ENCODE measurements around the gene PJVK. TPM values are rescaled to one million over a fixed set of nuclear protein-coding genes. Genes with fewer than 3 reads are reported as not detected.

PJVK gene
- total and polyA plus RNA-seq, 2 donors (not counting 3 experiments of a cell fraction or from before 2014, with no cell fraction given): 1.3 to 1.4 TPM

- no peak overlapping the region for H3K27ac ChIP-seq (ENCODE audit: insufficient read depth, low read depth, low read length)
- no peaks in the 10 kb centered on the region for H3K79me2 ChIP-seq (ENCODE audit: control insufficient read depth, insufficient read depth, low read length)
- POLR2A ChIA-PET: no interaction called here
- dilution Hi-C loops (cut with MboI; ENCODE audit: extremely low pct_ligation_motif_present, low sequenced_read_pairs) (no loop called here), intact Hi-C loops (cut with micrococcal nuclease) (no loop called here)
- peaks cover 7 to 16% of the 10 kb centered on the region in 2 experiments for H3K36me3 ChIP-seq (ENCODE audit: control insufficient read depth in 2 of 2, extremely low read depth in 1 of 2, insufficient read depth in 2 of 2, low read length in 2 of 2)
- FAIRE-seq: no peak
- H3K4me2 ChIP-seq (ENCODE audit: insufficient read depth, low read length): no peak overlapping the region
- no peaks in the 10 kb centered on the region for H3K9me1 ChIP-seq (replicated peaks; ENCODE audit: control insufficient read depth, extremely low read depth, insufficient read depth, low read length)
- no peaks in the 10 kb centered on the region for H3K27me3 ChIP-seq (ENCODE audit: control insufficient read depth in 2 of 2, insufficient read depth in 2 of 2, low read length in 2 of 2)
- TF ChIP-seq CTCF (IDR thresholded peaks at IDR 0.05; ENCODE audit: extremely low read depth in 1 of 2, insufficient read depth in 1 of 2, low read depth in 1 of 2, low read length in 2 of 2) (no peak), JUN (IDR thresholded peaks at IDR 0.05; ENCODE audit: borderline replicate concordance, insufficient read depth, insufficient read length, low read depth) (no peak), MYC (IDR thresholded peaks at IDR 0.05; ENCODE audit: low read depth, low read length) (no peak), MAX (IDR thresholded peaks at IDR 0.05; ENCODE audit: insufficient read depth, insufficient read length) (no peak), EZH2 (IDR thresholded peaks at IDR 0.05; ENCODE audit: borderline replicate concordance, low read depth, low read length, severe bottlenecking) (no peak), FOS (IDR thresholded peaks at IDR 0.05; ENCODE audit: borderline replicate concordance, insufficient read depth, low read length) (no peak), POLR2A (IDR thresholded peaks at IDR 0.05; ENCODE audit: low read depth, low read length) (no peak), POLR2AphosphoS5 (IDR thresholded peaks at IDR 0.05; ENCODE audit: insufficient read depth, low read depth, low read length) (no peak), GATA2 (IDR thresholded peaks at IDR 0.05; ENCODE audit: insufficient read depth, insufficient read length, low read depth, low read length) (no peak)
- no peak overlapping the region for H3K9ac ChIP-seq (replicated peaks; ENCODE audit: extremely low read depth, insufficient read depth, low read length)
- no TSS peak for BruUV-seq (replicated peaks)
- H3K9me3 ChIP-seq (replicated peaks; ENCODE audit: control insufficient read depth, insufficient read depth, low read length): no peaks in the 10 kb centered on the region
- no peaks in the 10 kb centered on the region for H4K20me1 ChIP-seq (replicated peaks; ENCODE audit: control insufficient read depth, extremely low read depth, insufficient read depth, low read length)
- H3K4me1 ChIP-seq (ENCODE audit: control insufficient read depth, extremely low read depth, insufficient read depth, low read length): no peaks in the 10 kb centered on the region
- no peak overlapping the region for H2AFZ ChIP-seq (ENCODE audit: low read depth, low read length)
- no peak for DNase-seq (ENCODE audit: low read depth, low spot score)
- H3K4me3 ChIP-seq (replicated peaks in 1 of 3; ENCODE audit: insufficient read depth in 1 of 3, low read depth in 1 of 3, low read length in 3 of 3): no peak overlapping the region
- CTCF ChIA-PET: no interaction called here
These were observed 51.6 kb downstream of the PJVK start for GRCh38 chr2:178502751-178503150.
